Osteocyte (in vitro differentiated cells): ENCODE data around the gene ARHGAP22. TPM values are rescaled to one million over a fixed set of nuclear protein-coding genes. Genes with fewer than 3 reads are reported as not detected.

Experiments
- DNase-seq: peaks from one replicate; pipeline ENCODE4 v3.0.0; 2021; ENCODE audit warnings: mixed read lengths; ENCODE audit not compliant: unreplicated experiment; ENCODE audit errors: extremely low spot score
- H3K27ac Mint-ChIP-seq: one replicate; pipeline ENCODE4 v1.8.0; 2021; ENCODE audit warnings: mild to moderate bottlenecking, mixed read lengths; ENCODE audit not compliant: unreplicated experiment
- H3K27me3 Mint-ChIP-seq: one replicate; pipeline ENCODE4 v1.8.0; 2021; ENCODE audit warnings: mixed read lengths; ENCODE audit not compliant: unreplicated experiment
- H3K36me3 Mint-ChIP-seq: one replicate; pipeline ENCODE4 v1.8.0; 2021; ENCODE audit warnings: mixed read lengths; ENCODE audit not compliant: unreplicated experiment
- H3K4me1 Mint-ChIP-seq: one replicate; pipeline ENCODE4 v1.8.0; 2021; ENCODE audit warnings: mixed read lengths; ENCODE audit not compliant: unreplicated experiment
- H3K4me3 Mint-ChIP-seq: one replicate; pipeline ENCODE4 v1.8.0; 2021; ENCODE audit warnings: mild to moderate bottlenecking, moderate library complexity, mixed read lengths; ENCODE audit not compliant: unreplicated experiment
- H3K9me3 Mint-ChIP-seq: one replicate; pipeline ENCODE4 v1.8.0; 2021; ENCODE audit warnings: mixed read lengths; ENCODE audit not compliant: unreplicated experiment
- total RNA-seq: library from RNA; stranded (reverse); gene quantifications from 2 replicates; pipeline ENCODE4 v1.2.1, GENCODE V29; 2021
- TF ChIP-seq, protein P1 (sequence below): fragments of 200-600 bp; sonication (generic); IDR thresholded peaks from 2 replicates; pipeline ENCODE4 v1.5.0; 2021; ENCODE audit warnings: antibody characterized with exemption, mild to moderate bottlenecking, moderate library complexity

The ARHGAP22 gene
- total RNA-seq, 1 donor from 2014 or later, result 0.64 TPM

DNA sequence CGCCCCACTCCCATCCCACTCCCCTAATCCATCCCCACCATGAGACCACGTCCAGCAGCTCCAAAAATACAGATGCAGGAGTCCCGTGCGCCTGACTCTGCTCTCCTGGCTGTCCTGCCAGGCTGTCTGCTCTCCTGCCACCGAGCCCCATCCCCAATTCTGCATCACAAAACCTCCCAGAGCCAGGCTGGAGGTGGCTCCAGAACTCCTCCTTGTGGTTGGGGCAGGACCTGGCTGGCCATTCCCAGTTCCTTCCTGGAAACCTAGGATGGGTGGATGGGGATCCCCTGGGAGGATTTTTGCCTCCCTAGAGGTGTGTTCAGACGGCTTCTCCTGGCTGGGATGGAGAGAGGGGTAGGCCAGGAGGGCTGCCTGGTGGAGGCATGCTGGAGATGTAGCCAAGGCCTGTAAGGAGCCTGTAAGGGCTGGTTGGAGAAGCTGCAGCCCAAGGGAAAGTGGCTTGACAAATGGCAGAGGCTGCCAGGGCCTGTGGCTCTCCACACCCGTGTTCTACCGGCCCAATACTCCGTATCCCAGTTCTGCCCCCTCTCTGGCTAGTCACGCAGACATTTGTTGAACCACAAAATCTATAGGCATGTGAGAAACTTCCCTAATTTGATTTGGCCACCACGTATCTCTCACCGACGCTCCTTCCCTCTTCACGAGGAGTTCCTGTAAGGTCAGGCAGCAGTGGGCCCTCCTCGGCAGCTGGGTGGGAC, 99.3 kb downstream of the ARHGAP22 start:
- TF ChIP-seq, protein P1, sequence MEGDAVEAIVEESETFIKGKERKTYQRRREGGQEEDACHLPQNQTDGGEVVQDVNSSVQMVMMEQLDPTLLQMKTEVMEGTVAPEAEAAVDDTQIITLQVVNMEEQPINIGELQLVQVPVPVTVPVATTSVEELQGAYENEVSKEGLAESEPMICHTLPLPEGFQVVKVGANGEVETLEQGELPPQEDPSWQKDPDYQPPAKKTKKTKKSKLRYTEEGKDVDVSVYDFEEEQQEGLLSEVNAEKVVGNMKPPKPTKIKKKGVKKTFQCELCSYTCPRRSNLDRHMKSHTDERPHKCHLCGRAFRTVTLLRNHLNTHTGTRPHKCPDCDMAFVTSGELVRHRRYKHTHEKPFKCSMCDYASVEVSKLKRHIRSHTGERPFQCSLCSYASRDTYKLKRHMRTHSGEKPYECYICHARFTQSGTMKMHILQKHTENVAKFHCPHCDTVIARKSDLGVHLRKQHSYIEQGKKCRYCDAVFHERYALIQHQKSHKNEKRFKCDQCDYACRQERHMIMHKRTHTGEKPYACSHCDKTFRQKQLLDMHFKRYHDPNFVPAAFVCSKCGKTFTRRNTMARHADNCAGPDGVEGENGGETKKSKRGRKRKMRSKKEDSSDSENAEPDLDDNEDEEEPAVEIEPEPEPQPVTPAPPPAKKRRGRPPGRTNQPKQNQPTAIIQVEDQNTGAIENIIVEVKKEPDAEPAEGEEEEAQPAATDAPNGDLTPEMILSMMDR, result peak; percentile 7
- no peak overlapping the region for H3K4me3 Mint-ChIP-seq
- H3K27ac Mint-ChIP-seq, result no peak overlapping the region
- H3K36me3 Mint-ChIP-seq, result no peaks in the 10 kb centered on the region
- peaks cover 33% of the 10 kb centered on the region for H3K4me1 Mint-ChIP-seq
- no peaks in the 10 kb centered on the region for H3K9me3 Mint-ChIP-seq
- no peaks in the 10 kb centered on the region for H3K27me3 Mint-ChIP-seq
- peak; percentile 81 for DNase-seq

DNA sequence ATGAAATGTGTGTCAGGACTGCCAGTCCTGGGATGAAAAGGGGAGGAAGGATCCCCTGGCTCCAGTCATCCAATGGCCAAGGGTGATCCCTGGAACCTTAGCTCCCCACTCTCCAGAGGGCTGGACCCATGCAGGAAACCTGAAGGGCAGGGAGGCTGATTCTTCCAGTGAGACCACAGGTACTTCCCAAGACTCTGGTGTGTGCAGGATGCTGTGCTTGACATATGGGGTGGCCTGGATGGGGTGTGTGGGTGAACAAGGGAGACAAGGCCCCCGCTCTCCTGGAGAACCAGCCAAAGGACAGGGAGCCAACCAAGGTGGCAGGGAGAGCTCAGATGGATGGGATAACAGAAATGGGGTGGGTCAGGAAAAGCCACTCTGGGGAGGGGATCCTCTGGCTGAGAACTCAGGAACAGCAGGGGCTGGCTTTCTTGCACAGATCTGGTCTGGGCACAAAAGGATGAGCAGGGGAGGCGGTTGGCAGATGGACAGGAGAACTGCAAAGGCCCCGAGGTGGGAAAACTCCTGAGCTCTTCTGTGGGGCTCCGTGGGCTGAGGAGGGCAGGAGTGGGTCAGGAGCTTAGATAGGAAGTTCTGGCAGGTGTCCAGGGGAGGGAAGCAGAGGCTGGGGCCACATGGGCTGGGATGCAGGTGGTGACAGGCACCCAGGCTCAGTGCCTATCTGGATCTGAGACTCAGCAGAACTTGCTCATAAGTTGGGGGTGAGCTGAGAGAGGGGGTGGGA, 100.6 kb downstream of the ARHGAP22 start:
- no peaks in the 10 kb centered on the region for H3K36me3 Mint-ChIP-seq
- peaks cover 31% of the 10 kb centered on the region for H3K4me1 Mint-ChIP-seq
- DNase-seq, result peak; percentile 70
- TF ChIP-seq, protein P1, result no peak
- H3K4me3 Mint-ChIP-seq, result no peak overlapping the region
- no peak overlapping the region for H3K27ac Mint-ChIP-seq
- no peaks in the 10 kb centered on the region for H3K9me3 Mint-ChIP-seq
- H3K27me3 Mint-ChIP-seq, result no peaks in the 10 kb centered on the region

DNA sequence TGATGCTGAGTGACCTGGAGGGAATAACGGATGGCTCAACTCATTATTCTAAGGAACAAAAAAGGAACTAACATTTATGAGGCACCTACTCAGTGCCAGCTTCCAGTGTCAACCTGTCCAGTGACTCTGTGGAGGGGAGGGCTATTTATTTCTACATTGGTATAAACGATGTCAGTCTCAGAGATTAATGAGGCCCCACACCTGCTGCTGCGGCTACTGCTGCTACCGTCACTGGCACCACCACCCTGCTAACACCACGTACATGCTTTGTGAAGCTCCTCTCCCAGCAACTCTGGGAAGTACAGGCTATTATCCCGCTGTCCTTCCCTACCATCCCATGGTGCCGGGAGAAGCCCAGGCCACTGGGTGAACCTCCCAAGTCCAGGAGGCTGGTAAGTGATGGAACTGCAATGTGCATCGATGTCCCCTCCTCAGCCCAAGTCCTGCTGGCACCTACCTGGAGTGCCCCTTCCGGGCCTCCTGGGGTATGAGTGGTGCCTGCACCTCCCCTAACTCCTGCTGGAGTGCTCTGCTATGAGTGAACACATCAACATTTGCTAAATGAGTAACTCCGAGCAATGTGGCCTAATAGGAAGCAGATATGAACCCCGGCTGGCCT, 101.5 kb downstream of the ARHGAP22 start:
- TF ChIP-seq, protein P1, result no peak
- Mint-ChIP-seq H3K9me3 (no peaks in the 10 kb centered on the region), H3K27me3 (no peaks in the 10 kb centered on the region), H3K36me3 (no peaks in the 10 kb centered on the region), H3K4me1 (peaks cover 28% of the 10 kb centered on the region), H3K27ac (no peak overlapping the region), H3K4me3 (no peak overlapping the region)
- DNase-seq, result peak; percentile 73

DNA sequence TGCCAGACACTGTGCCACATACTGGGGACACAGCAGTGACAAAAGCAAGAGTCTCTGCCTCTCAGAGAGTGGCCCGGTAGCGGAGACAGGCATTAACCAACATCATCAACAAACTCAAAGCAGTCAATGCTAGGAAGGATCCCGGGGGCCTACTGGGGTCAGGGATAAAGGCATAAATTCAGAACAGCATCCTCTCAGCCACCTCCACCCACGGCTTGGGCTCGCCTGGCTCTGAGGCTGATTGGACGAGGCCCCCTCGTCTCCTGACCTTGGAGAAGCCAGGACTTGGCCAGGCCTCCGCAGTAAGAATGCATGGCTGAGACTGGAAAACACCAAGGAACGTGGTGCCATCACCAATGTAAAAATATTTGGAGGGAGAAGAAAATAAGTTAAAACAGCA, 102.1 kb downstream of the ARHGAP22 start:
- TF ChIP-seq, protein P1, result no peak
- Mint-ChIP-seq H3K27me3 (no peaks in the 10 kb centered on the region), H3K9me3 (no peaks in the 10 kb centered on the region), H3K36me3 (no peaks in the 10 kb centered on the region), H3K27ac (peak overlapping the region; percentile 28), H3K4me3 (no peak overlapping the region), H3K4me1 (peaks cover 24% of the 10 kb centered on the region)
- DNase-seq, result peak; percentile 67
